Measurements from ENCODE around the gene PLEKHG4B.
"Not testable (repeated sequence)": the region's sequence is repeated elsewhere in the genome, so short reads cannot be mapped to it uniquely, and the experiment has no call there.

Gene PLEKHG4B

DNA sequence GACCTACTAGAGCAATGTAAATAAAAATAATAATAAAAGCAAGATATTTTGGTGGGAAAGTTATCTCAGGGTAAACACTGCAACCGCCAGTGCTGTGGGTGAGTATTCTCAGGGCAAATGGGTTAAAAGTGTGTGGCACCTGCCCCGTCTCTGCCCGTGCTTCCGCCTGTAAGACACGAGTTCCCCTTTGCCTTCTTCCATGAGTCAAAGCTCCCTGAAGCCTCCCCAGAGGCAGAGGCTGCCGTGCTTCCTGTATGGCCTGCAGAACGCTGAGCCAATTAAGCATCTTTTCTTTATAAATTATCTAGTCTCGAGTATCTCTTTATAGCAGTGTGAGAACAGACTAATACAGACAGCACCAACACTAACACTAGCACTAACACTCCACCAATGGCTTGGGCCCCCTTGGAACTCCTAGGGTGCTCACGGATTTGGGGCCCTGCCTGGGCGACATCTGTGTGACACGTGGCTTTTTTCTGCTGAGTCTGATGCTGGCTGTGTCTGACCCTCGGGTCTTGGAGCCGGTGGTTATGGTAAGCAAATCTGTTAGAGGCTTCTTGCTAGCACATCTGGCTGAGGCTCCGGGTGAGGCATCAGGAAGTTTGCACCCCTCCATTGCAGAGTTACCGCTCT, 10.6 kb downstream of the PLEKHG4B start:
- no peak overlapping the region for H3K4me3 ChIP-seq (ENCODE audit: low read length)
- H3K4me1 ChIP-seq (ENCODE audit: low read length) = no peaks in the 10 kb centered on the region
- no peak overlapping the region for H3K4me2 ChIP-seq (ENCODE audit: low read depth, low read length)
- no peaks in the 10 kb centered on the region for H3K9me2 ChIP-seq (replicated peaks; ENCODE audit: insufficient read depth, low read length)
- no peaks in the 10 kb centered on the region for H3K9me3 ChIP-seq (replicated peaks; ENCODE audit: insufficient read depth, low read length)
- TF ChIP-seq EZH2phosphoT487 (IDR thresholded peaks at IDR 0.05; ENCODE audit: low read length) (no peak), EZH2 (optimal IDR thresholded peaks at IDR 0.05; ENCODE audit: low read depth, low read length) (no peak)
- TF ChIP-seq, protein P1, sequence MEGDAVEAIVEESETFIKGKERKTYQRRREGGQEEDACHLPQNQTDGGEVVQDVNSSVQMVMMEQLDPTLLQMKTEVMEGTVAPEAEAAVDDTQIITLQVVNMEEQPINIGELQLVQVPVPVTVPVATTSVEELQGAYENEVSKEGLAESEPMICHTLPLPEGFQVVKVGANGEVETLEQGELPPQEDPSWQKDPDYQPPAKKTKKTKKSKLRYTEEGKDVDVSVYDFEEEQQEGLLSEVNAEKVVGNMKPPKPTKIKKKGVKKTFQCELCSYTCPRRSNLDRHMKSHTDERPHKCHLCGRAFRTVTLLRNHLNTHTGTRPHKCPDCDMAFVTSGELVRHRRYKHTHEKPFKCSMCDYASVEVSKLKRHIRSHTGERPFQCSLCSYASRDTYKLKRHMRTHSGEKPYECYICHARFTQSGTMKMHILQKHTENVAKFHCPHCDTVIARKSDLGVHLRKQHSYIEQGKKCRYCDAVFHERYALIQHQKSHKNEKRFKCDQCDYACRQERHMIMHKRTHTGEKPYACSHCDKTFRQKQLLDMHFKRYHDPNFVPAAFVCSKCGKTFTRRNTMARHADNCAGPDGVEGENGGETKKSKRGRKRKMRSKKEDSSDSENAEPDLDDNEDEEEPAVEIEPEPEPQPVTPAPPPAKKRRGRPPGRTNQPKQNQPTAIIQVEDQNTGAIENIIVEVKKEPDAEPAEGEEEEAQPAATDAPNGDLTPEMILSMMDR (IDR thresholded peaks at IDR 0.05; ENCODE audit: low read length) = no peak
- no peaks in the 10 kb centered on the region for H3K36me3 ChIP-seq (replicated peaks; ENCODE audit: insufficient read depth, low read length)
- H3K9ac ChIP-seq (ENCODE audit: low read length) = no peak overlapping the region
- no peak overlapping the region for H3K27ac ChIP-seq (ENCODE audit: low read length)
- H3K79me2 ChIP-seq (ENCODE audit: low read length) = no peaks in the 10 kb centered on the region
- no peak overlapping the region for H2AFZ ChIP-seq (ENCODE audit: low read length)
- H3F3A ChIP-seq (ENCODE audit: insufficient read depth, low read length) = no peaks in the 10 kb centered on the region
- DNase-seq = no peak
- peaks cover 4% of the 10 kb centered on the region for H3K27me3 ChIP-seq (replicated peaks; ENCODE audit: insufficient read depth, low read length)
- H4K20me1 ChIP-seq (ENCODE audit: insufficient read depth, low read length) = no peaks in the 10 kb centered on the region

DNA sequence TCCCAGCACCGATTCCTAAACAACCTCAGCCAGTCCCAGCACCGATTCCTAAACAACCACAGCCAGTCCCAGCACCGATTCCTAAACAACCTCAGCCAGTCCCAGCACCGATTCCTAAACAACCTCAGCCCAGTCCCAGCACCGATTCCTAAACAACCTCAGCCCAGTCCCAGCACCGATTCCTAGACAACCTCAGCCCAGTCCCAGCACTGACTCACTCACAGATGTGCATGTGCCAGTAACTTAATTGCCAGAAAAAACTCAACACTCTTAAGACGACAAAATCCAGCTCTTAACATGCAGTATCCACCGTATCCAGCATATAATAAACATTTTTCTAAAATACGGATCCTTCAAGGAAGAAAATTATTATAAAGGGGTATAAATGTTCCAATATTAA, 12.1 kb downstream of the PLEKHG4B start:
- H4K20me1 ChIP-seq (ENCODE audit: insufficient read depth, low read length); H3K4me2 ChIP-seq (ENCODE audit: low read depth, low read length); H3K4me3 ChIP-seq (ENCODE audit: low read length); H3K27ac ChIP-seq (ENCODE audit: low read length); H2AFZ ChIP-seq (ENCODE audit: low read length); H3K27me3 ChIP-seq (replicated peaks; ENCODE audit: insufficient read depth, low read length); H3K9me2 ChIP-seq (replicated peaks; ENCODE audit: insufficient read depth, low read length); H3F3A ChIP-seq (ENCODE audit: insufficient read depth, low read length); H3K9me3 ChIP-seq (replicated peaks; ENCODE audit: insufficient read depth, low read length); H3K4me1 ChIP-seq (ENCODE audit: low read length); DNase-seq; H3K36me3 ChIP-seq (replicated peaks; ENCODE audit: insufficient read depth, low read length); H3K9ac ChIP-seq (ENCODE audit: low read length); H3K79me2 ChIP-seq (ENCODE audit: low read length): not testable (repeated sequence)

GRCh38 chr5:104778-105296, 12.9 kb downstream of the PLEKHG4B start:
- Histone ChIP-seq H3K9me2 (replicated peaks; ENCODE audit: insufficient read depth, low read length) (no peaks in the 10 kb centered on the region), H3F3A (ENCODE audit: insufficient read depth, low read length) (no peaks in the 10 kb centered on the region), H3K27me3 (replicated peaks; ENCODE audit: insufficient read depth, low read length) (peaks cover 4% of the 10 kb centered on the region), H3K4me3 (ENCODE audit: low read length) (no peak overlapping the region), H3K9me3 (replicated peaks; ENCODE audit: insufficient read depth, low read length) (no peaks in the 10 kb centered on the region), H3K4me2 (ENCODE audit: low read depth, low read length) (no peak overlapping the region), H4K20me1 (ENCODE audit: insufficient read depth, low read length) (no peaks in the 10 kb centered on the region), H3K79me2 (ENCODE audit: low read length) (no peaks in the 10 kb centered on the region), H3K36me3 (replicated peaks; ENCODE audit: insufficient read depth, low read length) (no peaks in the 10 kb centered on the region), H3K9ac (ENCODE audit: low read length) (no peak overlapping the region), H3K27ac (ENCODE audit: low read length) (no peak overlapping the region), H3K4me1 (ENCODE audit: low read length) (no peaks in the 10 kb centered on the region), H2AFZ (ENCODE audit: low read length) (no peak overlapping the region)
- DNase-seq = no peak
- TF ChIP-seq, protein P1 (IDR thresholded peaks at IDR 0.05; ENCODE audit: low read length) = no peak
- TF ChIP-seq EZH2 (optimal IDR thresholded peaks at IDR 0.05; ENCODE audit: low read depth, low read length) = no peak
- TF ChIP-seq EZH2phosphoT487 (IDR thresholded peaks at IDR 0.05; ENCODE audit: low read length) = no peak

DNA sequence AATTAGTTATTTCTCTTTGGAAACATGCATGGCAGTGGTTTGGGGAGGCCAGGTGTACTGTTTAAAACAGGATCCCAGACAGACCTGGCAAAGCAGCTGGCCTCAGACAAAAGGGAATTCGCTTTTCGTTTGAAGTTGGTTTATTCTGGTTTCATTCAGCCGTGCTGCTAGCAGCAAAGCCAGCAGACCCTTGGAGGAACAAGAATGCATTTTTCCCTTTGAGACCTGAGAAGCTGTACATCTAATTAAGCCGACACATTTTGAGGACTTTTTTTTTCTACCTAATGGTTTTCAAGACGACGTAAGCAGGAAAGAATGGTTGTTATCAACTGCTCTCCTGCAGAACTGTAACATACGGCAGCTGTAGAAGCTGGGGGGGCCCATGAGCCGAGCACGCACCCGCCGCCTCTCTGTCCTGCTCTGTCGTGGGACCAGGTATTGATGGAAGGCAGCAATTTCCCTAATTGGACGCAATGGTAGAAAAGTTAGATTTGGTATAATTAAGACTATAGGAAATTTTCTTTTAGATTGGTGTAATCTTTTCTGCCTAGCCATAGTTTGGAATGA, 13.6 kb downstream of the PLEKHG4B start:
- Histone ChIP-seq H3K4me2 (ENCODE audit: low read depth, low read length) (no peak overlapping the region), H3K9ac (ENCODE audit: low read length) (no peak overlapping the region)
- DNase-seq = no peak

More for the DNA sequence above, 13.6 kb downstream of the PLEKHG4B start:
- Histone ChIP-seq H3K4me1 (ENCODE audit: low read length) (no peaks in the 10 kb centered on the region), H3K4me3 (ENCODE audit: low read length) (no peak overlapping the region), H2AFZ (ENCODE audit: low read length) (no peak overlapping the region), H3K9me3 (replicated peaks; ENCODE audit: insufficient read depth, low read length) (no peaks in the 10 kb centered on the region), H3K9me2 (replicated peaks; ENCODE audit: insufficient read depth, low read length) (no peaks in the 10 kb centered on the region), H3K79me2 (ENCODE audit: low read length) (no peaks in the 10 kb centered on the region), H3K36me3 (replicated peaks; ENCODE audit: insufficient read depth, low read length) (no peaks in the 10 kb centered on the region), H3K27me3 (replicated peaks; ENCODE audit: insufficient read depth, low read length) (peaks cover 4% of the 10 kb centered on the region; the same call in 1 of the 2 replicates), H3K27ac (ENCODE audit: low read length) (no peak overlapping the region), H4K20me1 (ENCODE audit: insufficient read depth, low read length) (no peaks in the 10 kb centered on the region), H3F3A (ENCODE audit: insufficient read depth, low read length) (no peaks in the 10 kb centered on the region)
- TF ChIP-seq EZH2 (optimal IDR thresholded peaks at IDR 0.05; ENCODE audit: low read depth, low read length) = no peak
- no peak for TF ChIP-seq EZH2phosphoT487 (IDR thresholded peaks at IDR 0.05; ENCODE audit: low read length)
- TF ChIP-seq, protein P1 (IDR thresholded peaks at IDR 0.05; ENCODE audit: low read length) = no peak

All from MM.1S (cell line).